H1 (cell line): ENCODE data around the gene ELL. TPM values are rescaled to one million over a fixed set of nuclear protein-coding genes. Genes with fewer than 3 reads are reported as not detected.

Source experiments
- CTCF ChIA-PET: fragments of 300-600 bp; sonication (Branson Sonifier 250); formaldehyde crosslinking; loops from one replicate; lab custom pipeline; 2021; ENCODE audit not compliant: partially characterized antibody; lab: Charles Lee
- POLR2A ChIA-PET: fragments of 300-600 bp; sonication (Branson Sonifier 250); formaldehyde crosslinking; loops from one replicate; lab custom pipeline; 2021; ENCODE audit warnings: inconsistent platforms; ENCODE audit not compliant: partially characterized antibody; lab: Charles Lee
- DNase-seq, 2 experiments: peaks; one replicate each; pipeline versions ENCODE4 v3.0.0 to v3.0.0-alpha.2; 2010 to 2022; ENCODE audit warnings: low spot score in 2 of 2, low read depth in 1 of 2, mixed read lengths in 1 of 2
- FAIRE-seq: peaks from 2 replicates; lab custom pipeline; 2011; peaks lifted over from hg19 to GRCh38; lab: Jason Lieb, UNC
- H2AFZ ChIP-seq: 2 replicates; pipeline ENCODE4 v1.8.1; 2012; ENCODE audit warnings: low read length, inconsistent platforms
- H2AK5ac ChIP-seq: 2 replicates; pipeline ENCODE4 v1.6.1; 2013; ENCODE audit warnings: low read depth, low read length
- H2BK120ac ChIP-seq: replicated peaks from 2 replicates; pipeline ENCODE3; 2013; ENCODE audit warnings: low read depth, low read length, inconsistent platforms
- H2BK12ac ChIP-seq: 2 replicates; pipeline ENCODE4 v1.6.1; 2013; ENCODE audit warnings: low read depth, low read length
- H2BK15ac ChIP-seq: 2 replicates; pipeline ENCODE4 v1.6.1; 2013; ENCODE audit warnings: low read length
- H2BK20ac ChIP-seq: 2 replicates; pipeline ENCODE4 v1.6.1; 2013; ENCODE audit warnings: low read length
- H2BK5ac ChIP-seq: 2 replicates; pipeline ENCODE4 v1.6.1; 2013; ENCODE audit warnings: low read depth, low read length
- H3K14ac ChIP-seq: 2 replicates; pipeline ENCODE4 v1.6.1; 2013; ENCODE audit warnings: inconsistent platforms; ENCODE audit not compliant: insufficient read length
- H3K18ac ChIP-seq: 2 replicates; pipeline ENCODE4 v1.6.1; 2013; ENCODE audit warnings: low read length; ENCODE audit errors: extremely low read depth
- H3K23ac ChIP-seq: 2 replicates; pipeline ENCODE4 v1.6.1; 2013; ENCODE audit warnings: inconsistent platforms; ENCODE audit not compliant: insufficient read length
- H3K23me2 ChIP-seq: 2 replicates; pipeline ENCODE4 v1.6.1; 2013; ENCODE audit warnings: low read depth, low read length
- H3K27ac ChIP-seq: 2 replicates; pipeline ENCODE4 v1.6.1; 2011; ENCODE audit warnings: low read depth, low read length, inconsistent platforms
- H3K27me3 ChIP-seq, 4 experiments: replicated peaks in 1 of 4; 1 replicate in 1 of 4; 2 replicates in 3 of 4; pipeline versions ENCODE4 v1.6.1 to v1.8.1; 2011 to 2013; ENCODE audit warnings: low read length in 3 of 4, mild to moderate bottlenecking in 3 of 4, inconsistent platforms in 2 of 4, mixed read lengths in 2 of 4, moderate library complexity in 1 of 4; ENCODE audit not compliant: control insufficient read depth in 3 of 4, insufficient read depth in 3 of 4; ENCODE audit errors: extremely low read depth in 1 of 4
- H3K36me3 ChIP-seq, 4 experiments: 2 replicates each; pipeline versions ENCODE4 v1.6.1 to v1.8.1; 2011 to 2013; ENCODE audit warnings: mild to moderate bottlenecking in 4 of 4, low read length in 3 of 4, moderate library complexity in 2 of 4, control low read depth in 1 of 4, inconsistent platforms in 1 of 4; ENCODE audit not compliant: insufficient read depth in 4 of 4, control insufficient read depth in 2 of 4
- H3K4ac ChIP-seq: replicated peaks from 2 replicates; pipeline ENCODE3; 2013; ENCODE audit warnings: low read length, low read depth, mixed read lengths, inconsistent platforms; ENCODE audit not compliant: insufficient read length
- H3K4me1 ChIP-seq, 4 experiments: replicated peaks in 1 of 4; 1 replicate in 1 of 4; 2 replicates in 3 of 4; pipeline versions ENCODE4 v1.6.1 to v1.8.1; 2011 to 2013; ENCODE audit warnings: low read length in 3 of 4, inconsistent platforms in 2 of 4, mixed read lengths in 1 of 4; ENCODE audit not compliant: insufficient read depth in 4 of 4, control insufficient read depth in 3 of 4
- H3K4me2 ChIP-seq, 2 experiments: 2 replicates each; pipeline versions ENCODE4 v1.6.1 to v1.8.1; 2011 to 2013; ENCODE audit warnings: low read depth in 2 of 2, low read length in 2 of 2, control low read depth in 1 of 2, inconsistent platforms in 1 of 2, mild to moderate bottlenecking in 1 of 2; ENCODE audit not compliant: insufficient read depth in 1 of 2
- H3K4me3 ChIP-seq, 4 experiments: fragments of 200-600, 300-600 bp in 1 of 4; sonication (generic), shearing (Covaris generic), sonication (Bioruptor Twin) in 1 of 4; 2 replicates each; pipeline versions ENCODE4 v1.5.1 to v1.8.1; 2011 to 2016; ENCODE audit warnings: low read length in 4 of 4, low read depth in 3 of 4, control low read depth in 2 of 4, inconsistent platforms in 2 of 4, mild to moderate bottlenecking in 2 of 4, mixed read lengths in 1 of 4, moderate library complexity in 1 of 4; ENCODE audit not compliant: insufficient read depth in 2 of 4; ENCODE audit errors: extremely low read depth in 1 of 4
- H3K56ac ChIP-seq: replicated peaks from 2 replicates; pipeline ENCODE3; 2013; ENCODE audit warnings: low read depth, mild to moderate bottlenecking, mixed read lengths, low read length, inconsistent platforms; ENCODE audit not compliant: insufficient read length
- H3K79me1 ChIP-seq: 2 replicates; pipeline ENCODE4 v1.6.1; 2013; ENCODE audit warnings: low read depth, low read length, control low read depth
- H3K79me2 ChIP-seq, 2 experiments: 2 replicates each; pipeline versions ENCODE4 v1.6.1 to v1.8.1; 2012 to 2013; ENCODE audit warnings: low read length in 2 of 2, mild to moderate bottlenecking in 2 of 2, inconsistent platforms in 1 of 2; ENCODE audit not compliant: insufficient read depth in 2 of 2, control insufficient read depth in 1 of 2
- H3K9ac ChIP-seq, 4 experiments: replicated peaks in 1 of 4; 1 replicate in 1 of 4; 2 replicates in 3 of 4; pipeline versions ENCODE4 v1.6.1 to v1.8.1; 2011 to 2013; ENCODE audit warnings: low read depth in 3 of 4, low read length in 3 of 4, control low read depth in 2 of 4, mild to moderate bottlenecking in 2 of 4, moderate library complexity in 2 of 4, inconsistent platforms in 1 of 4; ENCODE audit errors: extremely low read depth in 1 of 4
- H3K9me3 ChIP-seq, 2 experiments: 2 replicates each; pipeline versions ENCODE4 v1.6.1 to v1.8.1; 2012 to 2013; ENCODE audit warnings: mild to moderate bottlenecking in 2 of 2, moderate library complexity in 2 of 2, control low read depth in 1 of 2, inconsistent platforms in 1 of 2, low read depth in 1 of 2, low read length in 1 of 2, mixed read lengths in 1 of 2; ENCODE audit not compliant: insufficient read depth in 2 of 2
- H4K20me1 ChIP-seq, 2 experiments: replicated peaks in 1 of 2; 2 replicates each; pipeline versions ENCODE3 to v1.8.1; 2011 to 2013; ENCODE audit warnings: inconsistent platforms in 2 of 2, low read length in 2 of 2, mild to moderate bottlenecking in 1 of 2; ENCODE audit not compliant: insufficient read depth in 2 of 2, control insufficient read depth in 1 of 2
- H4K5ac ChIP-seq: 2 replicates; pipeline ENCODE4 v1.6.1; 2013; ENCODE audit warnings: low read length, low read depth, mixed read lengths, inconsistent platforms; ENCODE audit not compliant: insufficient read length
- H4K8ac ChIP-seq: 2 replicates; pipeline ENCODE4 v1.8.0; 2013; ENCODE audit warnings: mild to moderate bottlenecking, moderate library complexity, low read length, inconsistent platforms; ENCODE audit not compliant: insufficient read depth; ENCODE audit errors: extremely low read depth
- H4K91ac ChIP-seq: replicated peaks from 2 replicates; pipeline ENCODE3; 2013; ENCODE audit warnings: low read length, mixed read lengths, inconsistent platforms; ENCODE audit not compliant: insufficient read length
- CTBP2 ChIP-seq: IDR thresholded peaks from 2 replicates; pipeline ENCODE4 v1.7.0; 2011; ENCODE audit warnings: borderline replicate concordance, mild to moderate bottlenecking, moderate library complexity, mixed read lengths, low read length; ENCODE audit not compliant: insufficient read depth, insufficient read length
- EGR1 ChIP-seq: IDR thresholded peaks from 2 replicates; pipeline ENCODE4 v1.6.1; 2011; ENCODE audit warnings: low read depth, low read length, borderline replicate concordance
- KDM4A ChIP-seq: IDR thresholded peaks from one replicate; pipeline ENCODE4 v1.7.1; 2012; ENCODE audit warnings: low read depth, mild to moderate bottlenecking, moderate library complexity, low read length, inconsistent platforms; ENCODE audit not compliant: severe bottlenecking
- POLR2A ChIP-seq, 2 experiments: IDR thresholded peaks; 1 replicate in 1 of 2; 2 replicates in 1 of 2; pipeline ENCODE4 v1.6.1; 2011; ENCODE audit warnings: low read depth in 2 of 2, low read length in 2 of 2, mild to moderate bottlenecking in 2 of 2; ENCODE audit errors: control extremely low read depth in 1 of 2
- SUZ12 ChIP-seq: fragments of 200-600 bp; sonication (generic); IDR thresholded peaks from 2 replicates; pipeline ENCODE4 v1.6.1; 2012; ENCODE audit warnings: mild to moderate bottlenecking, inconsistent platforms, low read length, moderate library complexity, mixed read lengths
- YY1 ChIP-seq: IDR thresholded peaks from 2 replicates; pipeline ENCODE4 v1.6.1; 2011; ENCODE audit warnings: low read depth, mild to moderate bottlenecking, low read length
- WGBS, 2 experiments: shearing (Covaris generic) in 1 of 2; methylation state at CpG; one replicate each; pipeline versions ENCODE4 v1.1.6 to v1.1.7; 2013 to 2015; ENCODE audit warnings: low lambda C conversion rate in 2 of 2, mixed read lengths in 2 of 2, inconsistent platforms in 1 of 2, low coverage in 1 of 2, missing lambda C conversion rate in 1 of 2; ENCODE audit not compliant: insufficient replicate concordance in 2 of 2, insufficient coverage in 1 of 2, insufficient read length in 1 of 2; ENCODE audit errors: extremely low coverage in 1 of 2, missing lambda C conversion rate in 1 of 2; 5-methylcytosine and 5-hydroxymethylcytosine counted together
- polyA plus RNA-seq, 7 experiments: library from polyadenylated mRNA; depleted of rRNA in 3 of 7; stranded (reverse) in 5 of 7; unstranded in 2 of 7; fragments of >200 nt in 5 of 7; fragments of 200-250 nt in 2 of 7; gene quantifications; 1 replicate in 5 of 7; 2 replicates in 1 of 7; 4 replicates in 1 of 7; pipeline versions ENCODE4 v1.2.1 to v1.2.3, GENCODE V29; 2011 to 2013; ENCODE audit warnings: missing spikeins in 2 of 7, mixed read lengths in 2 of 7
- total RNA-seq: library from RNA; stranded (reverse); fragmentation: NEBNext Ultra II Directional; extraction: Animal tissue kit (Norgen Biotek cat#: 25700); gene quantifications from 2 replicates; pipeline ENCODE4 v1.2.1, GENCODE V29; 2021

The ELL gene
- total and polyA plus RNA-seq, 2 of the 8 experiments (the other 6 are each of a cell fraction or from before 2014, with no cell fraction given) = 5.2 to 10.5 TPM

DNA sequence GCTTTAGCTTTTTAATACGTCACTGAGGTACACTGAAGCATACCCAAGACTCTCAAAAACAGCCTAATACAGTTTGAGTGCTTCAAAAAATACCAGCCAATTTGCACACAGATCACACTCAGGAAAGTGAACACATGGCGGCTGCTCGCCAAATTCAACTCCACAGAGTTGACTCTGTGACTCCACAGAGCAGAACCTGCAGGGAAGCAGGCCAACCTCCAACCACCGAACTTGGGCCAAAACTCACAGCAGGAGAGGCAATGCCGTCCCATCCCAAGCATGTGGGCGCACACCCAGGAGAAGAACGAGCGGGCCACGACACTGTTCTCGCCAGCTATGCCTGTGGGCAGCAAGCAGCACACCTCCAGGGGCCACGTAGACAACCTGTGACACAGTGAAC is 21.1 kb downstream of the ELL start:
- Histone ChIP-seq H3K27ac (no peak overlapping the region), H3K4ac (no peak overlapping the region), H2BK120ac (no peak overlapping the region), H4K5ac (no peak overlapping the region), H2BK20ac (no peak overlapping the region), H3K79me2 (peaks cover 0 to 60% of the 10 kb centered on the region in 2 experiments; a peak in 3 of 4 replicates), H3K4me1 (peaks cover 0 to 1% (median 0%) of the 10 kb centered on the region in 4 experiments; a peak in 1 of 7 replicates), H3K9me3 (no peaks in the 10 kb centered on the region), H3K79me1 (peaks cover 27% of the 10 kb centered on the region), H3K56ac (no peak overlapping the region), H2BK5ac (peak overlapping the region; percentile 64; the same call in 1 of the 2 replicates), H2AK5ac (no peak overlapping the region), H4K91ac (no peak overlapping the region), H2BK15ac (no peak overlapping the region), H3K4me3 (no peak overlapping the region), H3K23me2 (no peaks in the 10 kb centered on the region), H4K20me1 (peaks cover 20 to 39% of the 10 kb centered on the region in 2 experiments), H3K36me3 (no peaks in the 10 kb centered on the region), H2AFZ (no peak overlapping the region), H3K14ac (no peak overlapping the region), H3K9ac (no peak overlapping the region), H3K23ac (no peak overlapping the region), H3K18ac (no peak overlapping the region), H3K27me3 (no peaks in the 10 kb centered on the region), H3K4me2 (no peak overlapping the region), H2BK12ac (no peak overlapping the region), H4K8ac (no peak overlapping the region; the same call in 1 of the 2 replicates)
- no peak for FAIRE-seq
- no peak for DNase-seq
- CTCF ChIA-PET = interaction anchor here (1.0 to 32.9 kb wide), 10 partner anchors 8 to 50 kb away, joined by 3 to 458 read pairs (median 4); no protein-coding TSS in a partner anchor
- no peak for TF ChIP-seq CTBP2
- TF ChIP-seq EGR1 = no peak
- no peak for TF ChIP-seq YY1
- no peak for TF ChIP-seq KDM4A
- no peak for TF ChIP-seq SUZ12
- no peak for TF ChIP-seq POLR2A (IDR thresholded peaks at IDR 0.05; ENCODE audit: control extremely low read depth in 1 of 2, low read depth in 2 of 2, low read length in 2 of 2)
- POLR2A ChIA-PET = interaction anchor here (1.0 to 2.9 kb wide), 3 partner anchors 28 to 89 kb away, joined by 3 to 9 read pairs (median 3); partner anchors contain the start of gene REX1BD
- WGBS, 2 experiments = 89% methylated on average over 11 of the region's 11 CpGs; no CpG with 5 or more reads in 1 of the 2 experiments
